ENCODE data around the gene NRCAM. TPM values are rescaled to one million over a fixed set of nuclear protein-coding genes. Genes with fewer than 3 reads are reported as not detected.
A peak's percentile ranks its signal among the peaks of the same experiment; 100 is the strongest.

NRCAM gene
- total RNA-seq, 1 donor from 2014 or later, result 3.3 TPM

DNA sequence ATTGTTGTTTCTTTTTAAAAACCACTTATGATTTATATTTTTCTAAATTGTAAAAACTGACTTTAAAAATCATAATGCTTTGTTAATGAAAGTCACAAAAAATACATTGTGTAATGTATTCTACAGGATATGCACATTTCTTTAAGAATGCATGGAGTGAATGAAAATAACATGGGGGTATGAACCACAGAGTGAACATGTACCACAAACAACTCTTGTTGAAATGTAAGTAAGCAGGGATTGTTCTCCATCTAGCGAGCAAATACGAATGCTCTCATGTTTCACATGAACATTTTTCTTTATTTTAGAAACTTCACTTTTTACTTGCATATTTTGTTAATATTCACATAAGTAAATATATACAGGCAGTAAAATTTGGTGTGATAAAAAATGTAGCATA lies 290.5 kb downstream of the NRCAM start:
- DNase-seq (ENCODE audit: low read depth in 2 of 2), result no peak

DNA sequence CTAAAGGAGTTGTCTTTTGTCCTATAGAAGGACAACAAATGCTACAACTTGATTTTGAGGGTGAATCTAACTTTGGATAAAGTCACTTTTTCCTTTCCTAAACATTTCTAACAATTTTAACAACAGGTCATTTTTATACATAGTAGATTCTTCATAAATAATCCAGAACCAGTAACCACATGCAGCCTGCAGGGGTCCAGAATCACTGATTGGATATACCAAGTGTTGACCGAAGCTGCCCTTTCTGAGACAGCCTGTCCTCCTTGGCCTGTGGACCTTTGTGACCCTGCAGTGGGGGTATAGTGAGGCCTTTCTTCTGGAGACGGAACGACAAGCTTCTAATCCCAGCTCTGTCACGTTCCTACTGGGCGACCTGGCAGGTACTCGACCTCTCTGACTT lies 291.3 kb downstream of the NRCAM start:
- no peak for DNase-seq (ENCODE audit: low read depth in 2 of 2)

DNA sequence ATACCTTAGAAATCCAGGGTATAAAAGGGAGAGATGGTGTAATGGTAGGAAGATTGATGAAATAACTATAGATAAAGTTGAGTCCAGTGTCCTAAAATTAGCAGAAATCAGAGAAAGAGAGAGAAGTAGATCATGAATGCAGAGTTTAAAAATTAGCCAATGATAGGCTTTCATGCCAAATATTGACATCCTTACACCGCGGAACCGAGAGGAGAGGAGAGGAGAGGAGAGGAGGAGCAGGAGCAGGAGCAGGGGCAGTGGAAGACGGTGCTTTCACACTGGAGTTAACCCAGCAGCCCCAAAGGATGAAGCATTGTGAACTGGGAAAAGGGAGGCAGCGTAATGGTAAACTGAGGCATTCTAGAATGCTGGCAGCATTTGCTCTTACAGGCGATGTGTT lies 291.9 kb downstream of the NRCAM start:
- DNase-seq (ENCODE audit: low read depth in 2 of 2), result no peak

DNA sequence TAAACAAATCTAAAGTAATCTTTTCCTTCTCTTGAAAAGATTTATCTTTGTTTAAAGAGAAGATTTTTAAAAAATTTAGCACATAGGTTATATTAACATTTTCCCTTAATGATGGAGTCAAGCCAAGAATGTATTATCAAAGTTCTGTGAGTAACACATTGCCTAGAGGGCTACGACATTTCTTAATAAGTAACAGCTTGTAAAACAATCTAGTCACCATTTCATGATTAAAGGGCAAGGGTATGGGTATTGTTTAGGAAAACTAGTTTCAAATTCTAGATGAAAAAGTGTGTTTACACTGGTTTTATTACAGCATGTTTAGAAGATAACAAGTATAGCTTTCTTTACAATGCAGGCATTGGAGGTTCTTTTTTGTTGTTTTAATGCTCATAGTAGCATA lies 297.5 kb downstream of the NRCAM start:
- DNase-seq (ENCODE audit: low read depth in 2 of 2), result no peak

DNA sequence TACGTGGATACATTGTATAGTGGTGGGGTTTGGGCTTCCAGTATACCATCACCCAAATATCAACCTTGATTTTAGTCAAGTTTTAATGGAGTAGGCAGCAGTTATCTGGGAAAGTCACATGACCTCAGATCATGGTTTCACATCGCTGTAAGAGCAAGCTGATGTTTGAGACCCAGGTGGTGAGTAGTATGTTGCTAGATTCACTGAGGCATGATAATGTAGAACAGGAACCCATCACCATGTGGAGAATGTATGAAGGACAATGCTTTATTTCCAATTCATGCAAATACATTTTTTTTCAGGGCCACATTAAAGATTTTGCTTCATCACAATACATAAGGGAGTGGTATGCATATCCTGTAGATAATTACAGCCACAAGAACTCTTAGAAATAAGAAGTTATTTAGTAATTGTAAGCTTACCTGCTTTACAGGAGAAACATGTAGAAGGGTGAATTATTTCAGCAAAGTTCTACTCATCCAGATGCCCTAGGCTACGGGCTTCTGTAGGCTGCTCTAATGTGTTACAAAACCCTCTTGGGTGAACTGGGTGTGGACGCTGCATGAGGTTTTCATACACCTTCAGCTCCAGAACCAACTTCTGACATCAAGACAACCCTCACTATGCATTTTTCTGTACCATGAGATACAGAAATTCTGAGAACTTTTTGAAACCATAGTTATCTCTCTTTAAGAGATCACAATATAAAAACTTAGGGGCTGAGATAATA lies 298.5 kb downstream of the NRCAM start:
- DNase-seq (ENCODE audit: low read depth in 2 of 2), result no peak

DNA sequence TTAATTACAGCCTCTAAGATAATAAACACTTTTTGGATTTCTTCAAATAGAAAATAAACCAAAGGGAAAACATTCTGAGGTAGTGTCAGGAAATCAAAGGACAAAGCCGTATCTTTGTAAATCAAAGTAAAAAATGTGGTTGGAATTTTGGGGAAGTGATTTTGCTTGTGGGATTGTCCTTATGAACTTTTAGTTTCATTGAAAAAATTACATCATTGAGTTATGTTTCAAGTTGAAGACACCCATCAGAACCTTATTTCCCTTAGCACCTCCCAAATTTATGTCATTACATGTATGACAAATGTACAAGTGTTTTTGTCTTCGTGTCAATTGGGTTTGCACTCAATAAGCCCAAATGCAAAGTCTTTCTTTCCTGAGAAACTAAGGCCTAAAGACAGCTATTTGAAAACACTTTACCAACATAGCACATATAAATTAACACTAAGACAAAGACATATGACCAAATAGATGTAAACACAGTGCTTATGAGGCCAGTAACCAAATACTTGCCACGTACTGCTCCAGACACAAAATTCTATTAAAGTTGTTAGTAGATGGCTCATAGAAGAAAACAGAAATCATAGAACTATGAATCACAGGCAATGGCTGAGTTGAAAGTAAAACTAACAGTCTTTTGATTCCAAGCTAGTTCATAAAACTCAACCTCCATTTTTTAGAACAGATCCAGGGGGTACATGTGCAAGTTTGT lies 299.2 kb downstream of the NRCAM start:
- no peak for DNase-seq (ENCODE audit: low read depth in 2 of 2)

DNA sequence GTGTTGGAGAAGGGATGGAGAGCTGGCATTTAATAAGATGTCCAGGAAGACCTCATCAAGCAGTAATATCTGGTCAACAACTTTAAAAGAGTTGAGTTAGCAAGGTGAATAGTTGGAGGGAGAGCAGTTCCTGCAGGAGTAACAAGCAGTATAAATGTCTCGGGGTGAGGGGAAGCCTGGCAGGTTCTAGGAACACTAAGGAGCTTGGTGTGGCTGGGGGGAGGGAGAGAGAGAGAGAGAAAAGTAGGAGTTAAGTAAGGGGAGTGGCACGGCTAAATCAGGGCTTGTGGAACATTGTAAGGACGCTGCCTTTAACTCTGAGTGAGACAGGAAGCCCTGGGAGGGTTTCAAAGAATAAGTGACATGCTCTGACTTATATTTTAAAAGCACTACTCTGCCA lies 304.0 kb downstream of the NRCAM start:
- no peak for DNase-seq (ENCODE audit: low read depth in 2 of 2)

DNA sequence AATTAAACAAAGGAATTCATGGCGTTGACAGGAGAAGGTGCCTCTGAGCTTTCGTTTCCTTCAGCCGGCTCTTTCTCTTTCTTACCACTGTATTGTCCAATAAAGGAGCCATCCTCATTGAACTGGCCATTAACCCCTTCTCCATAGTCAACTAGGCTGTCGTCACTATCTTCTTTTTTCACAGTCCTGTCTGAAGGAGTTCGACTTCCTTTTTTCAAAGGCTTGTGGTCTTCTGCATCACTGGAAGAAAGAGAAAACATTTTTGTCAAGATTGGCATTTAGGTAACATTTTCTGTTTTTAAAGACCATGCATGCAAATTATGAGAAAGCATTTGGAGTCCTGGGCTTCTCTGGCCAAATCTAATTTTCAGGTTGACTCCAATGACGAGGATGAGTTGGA lies 306.3 kb downstream of the NRCAM start:
- DNase-seq (ENCODE audit: low read depth in 2 of 2), result no peak

DNA sequence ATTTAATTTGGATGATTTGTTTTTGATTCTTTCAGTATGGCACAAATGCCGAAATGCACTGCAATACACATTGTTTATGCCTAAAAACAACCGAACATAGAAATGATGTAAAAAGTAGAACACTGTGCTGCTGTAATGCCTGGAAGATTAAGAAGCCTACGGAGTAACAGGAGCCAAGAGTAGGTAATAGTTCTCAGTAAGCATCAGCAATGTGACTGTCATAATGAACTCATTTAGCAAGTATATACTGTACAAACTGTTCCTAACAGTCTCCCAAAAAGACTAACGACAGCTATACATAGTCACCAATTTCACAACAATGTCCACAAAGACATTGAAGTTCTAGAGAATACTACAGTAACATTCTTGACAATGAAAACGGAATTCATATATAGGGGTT lies 307.1 kb downstream of the NRCAM start:
- no peak for DNase-seq (ENCODE audit: low read depth in 2 of 2)

DNA sequence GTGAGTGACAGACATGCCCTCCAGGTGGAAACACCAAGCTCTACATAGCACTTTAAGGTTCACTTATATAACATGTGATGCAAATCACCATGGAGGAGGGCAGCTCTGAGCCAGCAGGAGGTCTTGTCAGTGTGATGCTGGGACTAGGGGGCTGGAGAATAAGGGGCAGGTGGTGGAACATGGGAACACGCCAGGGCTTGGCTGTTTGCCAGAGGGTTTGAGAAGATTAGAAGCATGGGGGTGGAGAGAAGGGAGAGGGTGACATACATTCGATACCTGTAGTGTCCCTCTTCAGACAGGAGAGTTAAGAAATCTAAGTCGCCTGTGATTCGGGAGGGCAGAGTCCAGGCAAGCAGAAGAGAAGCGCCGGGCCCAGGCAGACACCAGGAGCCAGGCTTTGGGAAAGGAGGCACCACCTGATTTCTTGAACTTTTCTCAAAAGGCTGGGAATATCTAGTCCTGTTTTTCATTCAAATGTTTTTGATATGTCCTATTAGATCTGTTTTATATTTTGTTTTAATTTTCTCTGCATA lies 309.1 kb downstream of the NRCAM start:
- no peak for DNase-seq (ENCODE audit: low read depth in 2 of 2)

DNA sequence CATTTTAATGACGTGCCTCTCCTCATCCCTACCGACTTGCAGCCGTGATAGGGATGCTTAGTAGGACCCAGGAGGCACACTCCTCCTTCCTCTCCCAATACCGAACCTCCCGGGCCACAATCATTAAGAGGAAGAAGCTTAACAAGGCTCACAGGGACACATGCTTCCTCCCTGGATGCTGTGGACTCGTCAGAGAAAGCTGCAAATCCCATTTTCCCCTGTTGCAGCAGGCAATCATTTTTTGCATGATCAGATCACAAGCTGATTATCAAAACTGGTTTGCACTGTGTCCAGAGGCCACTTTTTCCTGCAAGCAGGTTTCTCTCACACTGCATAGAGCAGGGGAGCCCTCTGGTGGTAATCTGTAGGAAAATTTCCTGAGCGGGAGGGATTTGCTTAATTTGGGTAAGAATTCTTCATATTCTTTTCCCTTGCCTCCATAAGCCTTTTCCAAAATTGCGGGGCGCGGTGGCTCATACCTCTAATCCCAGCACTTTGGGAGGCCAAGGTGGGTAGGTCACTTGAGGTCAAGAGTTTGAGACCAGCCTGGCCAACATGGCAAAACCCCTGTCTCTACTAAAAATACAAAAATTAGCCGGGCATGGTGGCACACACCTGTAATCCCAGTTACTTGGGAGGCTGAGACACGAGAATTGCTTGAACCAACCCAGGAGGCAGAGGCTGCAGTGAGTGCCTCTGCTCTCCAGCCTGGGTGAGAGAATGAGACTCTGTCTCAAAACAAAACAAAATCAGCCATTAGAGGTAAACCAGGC lies 310.0 kb downstream of the NRCAM start:
- peak; percentile 77 to 84 for DNase-seq (ENCODE audit: low read depth in 2 of 2)

DNA sequence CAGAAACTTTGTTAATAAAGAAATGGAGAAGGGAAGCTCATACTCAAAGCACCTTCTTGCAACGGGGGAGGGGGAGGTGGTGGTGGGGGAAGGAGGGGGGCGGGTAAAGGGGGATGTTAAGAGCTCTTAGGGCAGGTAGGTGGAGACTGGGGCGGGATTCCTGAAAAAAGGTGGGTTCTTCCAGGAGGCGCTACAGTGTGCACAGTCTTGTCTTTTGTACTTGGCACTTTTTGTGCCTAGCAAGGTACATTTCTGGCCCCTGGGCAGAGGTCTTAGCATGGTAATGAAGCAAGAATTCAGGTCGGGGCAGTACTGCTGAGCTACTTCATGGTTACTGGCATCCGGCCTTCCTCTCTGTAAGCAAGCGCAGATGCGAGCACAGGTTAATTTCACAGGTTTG lies 310.8 kb downstream of the NRCAM start:
- DNase-seq (ENCODE audit: low read depth in 2 of 2), result no peak

DNA sequence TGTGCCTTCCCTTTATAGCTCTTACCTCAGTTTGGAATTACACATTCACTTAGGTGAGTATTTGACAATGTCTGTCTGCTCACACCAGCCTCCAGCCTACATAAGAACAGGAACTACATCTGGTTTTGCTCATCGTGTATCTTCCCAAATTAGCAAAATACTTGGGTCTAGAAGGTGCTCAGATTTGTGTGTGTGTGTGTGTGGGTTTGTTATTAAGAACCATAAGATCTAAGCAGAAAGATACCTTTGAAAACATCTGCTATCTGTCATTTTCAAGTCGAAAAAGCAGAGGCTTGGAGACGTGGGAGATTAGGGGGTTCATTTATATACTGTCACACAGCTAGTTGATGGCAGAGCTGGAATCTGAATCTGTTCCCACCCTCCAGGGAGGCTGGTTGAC lies 311.3 kb downstream of the NRCAM start:
- DNase-seq (ENCODE audit: low read depth in 2 of 2), result no peak

DNA sequence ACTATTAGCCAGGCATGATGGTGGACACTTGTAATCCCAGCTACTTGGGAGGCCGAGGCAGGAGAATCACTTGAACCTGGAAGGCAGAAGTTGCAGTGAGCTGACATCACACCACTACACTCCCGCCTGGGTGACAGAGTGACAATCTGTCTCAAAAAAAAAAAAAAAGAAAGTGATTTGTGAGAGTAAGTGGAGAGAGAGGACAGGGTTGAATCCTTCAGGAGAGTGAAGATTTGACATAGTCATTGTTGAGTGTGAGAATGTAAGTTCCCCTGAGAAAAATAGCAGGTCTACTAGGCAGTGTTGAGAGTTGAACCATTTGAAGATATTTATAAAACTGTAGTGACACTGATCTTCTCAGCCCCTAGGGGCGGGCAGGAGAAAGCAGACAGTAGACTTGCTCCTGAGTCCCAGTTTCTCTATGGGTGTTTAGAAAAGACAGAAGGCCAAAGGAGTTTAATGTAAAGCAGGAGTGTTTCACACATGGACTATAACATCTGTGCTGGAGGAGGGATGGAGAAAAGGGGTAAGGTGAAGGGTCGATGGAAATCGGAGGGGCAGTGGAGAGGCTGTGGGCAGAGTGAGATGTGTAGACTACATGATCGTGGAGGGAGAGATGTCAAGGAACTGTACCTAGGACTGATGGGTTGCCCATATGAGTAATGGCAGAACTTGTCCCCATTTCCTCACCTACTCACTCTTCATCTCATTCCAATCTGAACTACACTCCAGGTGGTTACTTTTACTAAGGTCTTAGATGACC lies 312.4 kb downstream of the NRCAM start:
- no peak for DNase-seq (ENCODE audit: low read depth in 2 of 2)

DNA sequence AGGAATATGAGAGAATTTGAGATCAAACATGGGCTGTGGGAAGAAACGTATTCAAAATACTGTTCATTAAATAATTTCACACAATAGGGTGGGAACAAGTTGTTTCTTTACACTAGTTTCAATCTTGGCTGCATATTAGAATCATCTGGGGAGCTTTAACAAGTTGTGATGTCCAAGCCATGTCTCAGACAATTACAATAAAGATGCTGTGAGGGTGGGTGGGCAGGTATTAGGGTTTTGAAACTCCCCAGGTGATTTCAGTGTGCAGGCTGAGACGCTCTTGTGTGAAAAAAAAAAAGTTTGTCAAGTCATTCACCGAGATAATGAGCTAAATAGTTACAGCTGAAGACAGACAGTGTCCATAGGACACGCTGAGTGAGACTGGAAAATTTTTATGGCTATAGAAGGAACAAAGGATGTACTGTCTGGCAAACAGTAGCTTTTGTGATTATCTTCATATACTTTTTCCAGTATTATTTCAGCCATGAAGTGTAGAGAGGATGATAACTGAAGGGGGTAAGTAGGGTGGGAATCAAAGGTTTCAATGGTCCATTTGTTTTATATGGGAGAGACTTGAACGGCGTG lies 313.5 kb downstream of the NRCAM start:
- no peak for DNase-seq (ENCODE audit: low read depth in 2 of 2)

DNA sequence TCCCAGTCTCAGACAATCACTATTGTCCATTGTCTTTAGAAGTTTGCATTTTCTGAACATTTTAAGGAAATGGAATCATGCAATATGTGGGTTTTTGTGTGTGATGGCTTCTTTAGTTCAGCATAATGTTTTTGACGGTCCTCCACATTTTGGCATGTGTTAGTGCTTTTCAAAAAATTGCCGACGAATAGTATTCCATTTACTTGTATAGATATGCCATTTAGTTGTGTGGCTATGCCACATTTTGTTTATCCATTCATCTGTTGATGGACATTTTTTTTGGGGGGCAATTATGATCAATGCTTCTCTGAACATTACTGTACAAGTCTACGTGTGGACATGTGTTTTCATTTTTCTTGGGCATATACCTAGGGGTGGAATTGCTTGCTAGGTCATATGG lies 314.1 kb downstream of the NRCAM start:
- no peak for DNase-seq (ENCODE audit: low read depth in 2 of 2)

DNA sequence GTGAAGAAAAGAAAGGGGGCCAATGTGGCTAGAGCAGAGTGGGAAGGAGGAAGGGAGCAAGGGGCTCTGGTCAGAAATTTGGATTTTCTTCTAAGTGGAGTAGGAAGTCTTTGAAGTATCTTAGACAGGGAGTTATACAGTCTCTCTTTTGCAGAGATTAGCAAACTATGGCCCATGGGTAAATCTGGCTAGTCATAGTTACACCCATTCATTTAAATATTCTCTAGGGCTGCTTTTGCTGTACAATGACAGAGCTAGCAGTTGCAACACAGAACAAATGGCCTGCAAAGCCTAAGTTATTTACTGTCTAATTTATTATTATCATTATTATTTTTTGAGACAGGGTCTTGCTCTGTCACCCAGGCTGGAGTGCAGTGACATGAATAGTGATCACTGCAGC lies 315.6 kb downstream of the NRCAM start:
- DNase-seq (ENCODE audit: low read depth in 2 of 2), result no peak

DNA sequence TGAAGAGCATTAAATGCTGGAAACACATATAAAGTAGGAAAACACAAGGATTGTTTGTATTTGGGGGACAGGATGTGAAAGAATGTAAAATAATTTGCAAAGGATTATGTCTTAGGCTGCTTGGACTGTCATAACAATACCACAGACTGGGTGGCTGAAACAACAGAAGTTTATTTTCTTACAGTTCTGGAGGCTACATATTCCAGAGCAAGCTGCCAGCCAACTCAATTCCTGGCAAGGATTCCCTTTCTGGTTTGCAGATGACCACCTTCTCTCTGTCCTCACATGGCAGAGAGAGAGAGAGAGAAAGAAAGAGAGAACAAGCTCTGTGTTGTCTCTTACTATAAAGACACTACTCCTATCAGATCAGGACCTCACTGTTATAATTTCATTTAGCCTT lies 317.3 kb downstream of the NRCAM start:
- DNase-seq (ENCODE audit: low read depth in 2 of 2), result peak in 1 of 2 donors; percentile 39

DNA sequence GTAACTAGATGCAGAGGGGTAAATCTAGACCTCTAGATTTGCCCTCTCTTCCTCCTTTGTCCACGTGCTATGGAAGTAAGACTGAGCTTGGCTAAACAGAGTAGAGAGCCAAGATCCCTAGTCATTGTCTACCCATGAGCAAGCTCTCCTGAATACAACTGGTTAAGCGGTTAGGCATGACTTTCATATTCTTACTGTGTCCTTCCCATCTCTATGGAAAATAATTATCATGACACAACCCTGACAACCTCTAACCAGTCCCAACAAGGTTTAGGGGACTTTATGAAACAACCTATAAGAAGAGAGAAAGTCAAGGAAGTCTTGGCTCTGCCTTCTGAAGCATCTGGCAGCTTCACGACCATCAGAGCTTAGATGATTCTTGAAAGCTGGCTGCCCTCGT lies 318.2 kb downstream of the NRCAM start:
- DNase-seq (ENCODE audit: low read depth in 2 of 2), result no peak

DNA sequence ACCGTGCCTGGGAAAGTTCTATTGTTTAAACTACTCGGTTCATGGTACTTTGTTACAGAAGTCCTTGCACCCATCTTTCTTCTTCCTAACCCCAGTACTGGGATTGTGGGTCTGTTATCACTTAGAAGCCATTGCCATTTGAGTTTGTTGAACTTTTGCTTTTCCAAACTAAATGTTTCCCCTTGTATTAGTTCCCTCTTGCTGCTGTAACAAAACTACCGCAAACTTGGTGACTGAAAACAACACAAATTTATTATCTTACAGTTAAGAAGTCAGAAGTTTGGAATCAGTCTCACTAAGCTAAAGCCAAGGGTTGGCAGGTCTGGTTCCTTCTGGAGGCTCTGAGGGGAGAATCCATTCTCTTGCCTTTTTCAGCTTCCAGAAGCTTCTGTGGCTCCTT lies 319.2 kb downstream of the NRCAM start:
- DNase-seq (ENCODE audit: low read depth in 2 of 2), result no peak

DNA sequence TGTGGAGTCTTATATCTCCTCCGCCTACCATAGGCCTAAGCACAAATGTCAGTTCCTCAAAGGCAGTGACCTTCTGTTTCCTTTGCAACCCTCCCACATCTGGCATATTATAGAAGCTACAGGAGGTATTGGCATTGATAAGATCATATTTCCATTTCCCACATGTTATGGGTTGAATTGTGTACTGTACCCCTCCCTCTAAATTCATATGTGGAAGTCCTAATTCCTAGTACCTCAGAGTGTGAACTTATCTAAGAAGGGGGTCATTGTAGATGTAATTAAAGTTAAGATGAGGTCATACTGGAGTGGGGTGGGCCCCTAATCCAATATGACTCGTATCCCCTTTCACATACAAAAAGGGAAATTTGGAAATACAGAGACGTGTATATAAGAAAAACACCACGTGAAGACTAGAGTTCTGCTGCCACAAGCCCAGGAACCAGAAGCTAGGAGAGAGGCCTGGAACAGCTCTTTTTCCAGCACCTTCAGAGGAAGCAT lies 320.0 kb downstream of the NRCAM start:
- DNase-seq (ENCODE audit: low read depth in 2 of 2), result no peak
